Stomach (tissue), 9 donors: ENCODE data around the gene ANXA2R. TPM values are rescaled to one million over a fixed set of nuclear protein-coding genes. Genes with fewer than 3 reads are reported as not detected.

Experiments used
- DNase-seq, 2 donors: peaks; one replicate each; pipeline versions ENCODE4 v3.0.0 to v3.0.0-alpha.2; 2013 to 2019
- H3K27ac ChIP-seq, 5 donors: fragments of 200-600 bp in 4 of 5; sonication (generic) in 4 of 5; one replicate each; pipeline ENCODE4 v1.5.1; 2013 to 2019; ENCODE audit warnings: mild to moderate bottlenecking in 1 of 5, moderate library complexity in 1 of 5
- H3K27me3 ChIP-seq, 3 donors: fragments of 200-600 bp; sonication (generic); one replicate each; pipeline ENCODE4 v1.5.1; 2017 to 2019; ENCODE audit warnings: mixed run types in 1 of 3
- H3K36me3 ChIP-seq, 4 donors: fragments of 200-600 bp; sonication (generic); 1 replicate in 3 of 4; 2 replicates in 1 of 4; pipeline ENCODE4 v1.5.1; 2016 to 2019
- H3K4me1 ChIP-seq, 4 donors: fragments of 200-600 bp; sonication (generic); one replicate each; pipeline ENCODE4 v1.5.1; 2016 to 2019
- H3K4me3 ChIP-seq, 4 donors: fragments of 200-600 bp; sonication (generic) in 3 of 4; one replicate each; pipeline ENCODE4 v1.5.1; 2016 to 2019; ENCODE audit warnings: mild to moderate bottlenecking in 1 of 4
- H3K9me3 ChIP-seq, 4 donors: fragments of 200-600 bp; sonication (generic); one replicate each; pipeline ENCODE4 v1.5.1; 2016 to 2019
- CTCF ChIP-seq, 7 experiments: fragments of 450-650 bp in 4 of 7; fragments of 200-600 bp in 3 of 7; sonication (generic) in 3 of 7; IDR thresholded peaks; one replicate each; pipeline ENCODE4 v1.5.1; 2016 to 2019; ENCODE audit warnings: antibody characterized with exemption in 7 of 7, control low read depth in 2 of 7, mild to moderate bottlenecking in 1 of 7
- EP300 ChIP-seq: sonication (generic); formaldehyde crosslinking; IDR thresholded peaks from one replicate; pipeline ENCODE4 v1.6.1; 2017; ENCODE audit warnings: antibody characterized with exemption
- POLR2A ChIP-seq, 4 donors: fragments of 450-650 bp; IDR thresholded peaks; one replicate each; pipeline ENCODE4 v1.6.1; 2016; ENCODE audit warnings: antibody characterized with exemption in 4 of 4, control low read depth in 2 of 4, mild to moderate bottlenecking in 1 of 4, moderate library complexity in 1 of 4
- POLR2AphosphoS5 ChIP-seq, 3 donors: sonication (generic); formaldehyde crosslinking; IDR thresholded peaks; one replicate each; pipeline ENCODE4 v1.6.1; 2016; ENCODE audit warnings: antibody characterized with exemption in 3 of 3
- WGBS, 5 donors: extraction: QIAGEN DNeasy Blood & Tissue Kit in 3 of 5; methylation state at CpG; one replicate each; pipeline versions ENCODE4 v1.1.5 to v1.1.7; 2013 to 2018; 5-methylcytosine and 5-hydroxymethylcytosine counted together
- intact Hi-C: fragments of 100-400 bp; cut with DNase I; formaldehyde crosslinking; loops from one replicate; pipeline ENCODE4 v1.15.1; 2023; ENCODE audit warnings: low total_unique reads
- polyA plus RNA-seq, 3 donors: library from polyadenylated mRNA; stranded (reverse); fragments of 200-250 nt; gene quantifications; one replicate each; pipeline ENCODE4 v1.2.3, GENCODE V29; 2013
- total RNA-seq, 5 donors: library from RNA; depleted of rRNA; stranded (reverse); fragments of >200 nt; gene quantifications; one replicate each; pipeline versions ENCODE4 v1.1.0 to v1.2.3, GENCODE V29; 2014 to 2016
- donor health status: healthy with polysubstance abuse.
- donor health status: Bipolar disorder and iron deficiency.
- donor health status: healthy.

The ANXA2R gene
- total and polyA plus RNA-seq, 8 donors = 0.76 to 7.5 (median 2.2) TPM; not detected in 1

- TF ChIP-seq EP300 (no peak), CTCF (IDR thresholded peaks at IDR 0.05) (no peak), POLR2A (IDR thresholded peaks at IDR 0.05) (no peak), POLR2AphosphoS5 (IDR thresholded peaks at IDR 0.05) (no peak)
These were observed 39.8 kb downstream of the ANXA2R start for GRCh38 chr5:43000111-43000840.

GRCh38 chr5:42995360-42995751 lies 44.8 kb downstream of the ANXA2R start:
- no peaks in the 10 kb centered on the region for H3K36me3 ChIP-seq
- 10 to 18% (median 16%) methylated on average over 10 of the region's 10 CpGs for whole genome bisulfite sequencing, 5 donors
- H3K27ac ChIP-seq = peak overlapping the region in 4 of 5 donors; percentile 87 to 96 (median 92)
- peak in 1 of 2 donors; percentile 21 for DNase-seq
- peaks cover 7 to 29% (median 20%) of the 10 kb centered on the region in 4 donors for H3K4me1 ChIP-seq
- TF ChIP-seq POLR2AphosphoS5 (IDR thresholded peaks at IDR 0.05) = no peak
- peak overlapping the region; percentile 29 to 55 (median 34) for H3K4me3 ChIP-seq
- H3K9me3 ChIP-seq = peaks cover 0 to 43% (median 14%) of the 10 kb centered on the region in 4 donors
- peaks cover 57 to 100% (median 81%) of the 10 kb centered on the region in 3 donors for H3K27me3 ChIP-seq
- intact Hi-C loops = no loop called here

More at GRCh38 chr5:43000111-43000840, 39.8 kb downstream of the ANXA2R start:
- Histone ChIP-seq H3K4me1 (peaks cover 0 to 13% (median 10%) of the 10 kb centered on the region in 4 donors), H3K27me3 (peaks cover 31 to 100% (median 65%) of the 10 kb centered on the region in 3 donors), H3K4me3 (peak overlapping the region; percentile 3 to 33 (median 11)), H3K9me3 (peaks cover 0 to 4% (median 1%) of the 10 kb centered on the region in 4 donors), H3K36me3 (no peaks in the 10 kb centered on the region), H3K27ac (peak overlapping the region in 1 of 5 donors; percentile 30)
- intact Hi-C loops = no loop called here
- WGBS, 5 donors = 4 to 14% (median 10%) methylated on average over 26 to 40 of the region's 40 CpGs
- DNase-seq = peak in 1 of 2 donors; percentile 31

- Histone ChIP-seq H3K4me1 (peaks cover 6 to 24% (median 14%) of the 10 kb centered on the region in 4 donors), H3K27ac (peak overlapping the region; percentile 25 to 96 (median 89)), H3K27me3 (peaks cover 57 to 100% (median 81%) of the 10 kb centered on the region in 3 donors), H3K4me3 (peak overlapping the region; percentile 29 to 55 (median 34)), H3K36me3 (no peaks in the 10 kb centered on the region), H3K9me3 (peaks cover 0 to 49% (median 17%) of the 10 kb centered on the region in 4 donors)
- WGBS, 5 donors = 6 to 8% (median 7%) methylated on average over 52 of the region's 52 CpGs
- peak; percentile 78 to 94 for DNase-seq
- intact Hi-C loops = no loop called here
- peak in 5 of 7 experiments; percentile 54 to 73 (median 57) for TF ChIP-seq CTCF (IDR thresholded peaks at IDR 0.05)
- no peak for TF ChIP-seq POLR2A (IDR thresholded peaks at IDR 0.05)
- TF ChIP-seq POLR2AphosphoS5 (IDR thresholded peaks at IDR 0.05) = peak in 2 of 3 donors; percentile 50 to 53
These were observed 45.4 kb downstream of the ANXA2R start for GRCh38 chr5:42994555-42995359.

GRCh38 chr5:42994246-42994554 lies 45.9 kb downstream of the ANXA2R start:
- peak overlapping the region; percentile 25 to 96 (median 89) for H3K27ac ChIP-seq
- WGBS, 5 donors = 16 to 28% (median 18%) methylated on average over 6 of the region's 6 CpGs
- H3K36me3 ChIP-seq = no peaks in the 10 kb centered on the region
- intact Hi-C loops = no loop called here
- H3K4me3 ChIP-seq = peak overlapping the region; percentile 29 to 55 (median 34)
- no peak for TF ChIP-seq CTCF (IDR thresholded peaks at IDR 0.05)
- no peak for TF ChIP-seq POLR2AphosphoS5 (IDR thresholded peaks at IDR 0.05)
- TF ChIP-seq POLR2A (IDR thresholded peaks at IDR 0.05) = no peak
- TF ChIP-seq EP300 = no peak
- peaks cover 0 to 49% (median 18%) of the 10 kb centered on the region in 4 donors for H3K9me3 ChIP-seq
- H3K27me3 ChIP-seq = peaks cover 57 to 100% (median 76%) of the 10 kb centered on the region in 3 donors
- DNase-seq = no peak
- H3K4me1 ChIP-seq = peaks cover 5 to 24% (median 14%) of the 10 kb centered on the region in 4 donors
